Ascending aorta (tissue), 2 donors: Measurements from ENCODE around the gene CSRNP3. TPM values are rescaled to one million over a fixed set of nuclear protein-coding genes. Genes with fewer than 3 reads are reported as not detected.

Experiments used
- DNase-seq, 2 donors: peaks; one replicate each; pipeline ENCODE4 v3.0.0-alpha.2; 2019; ENCODE audit warnings: low spot score in 2 of 2
- H3K27ac ChIP-seq, 2 donors: fragments of 200-600 bp; sonication (generic); one replicate each; pipeline ENCODE4 v1.5.1; 2016 to 2017; ENCODE audit warnings: mild to moderate bottlenecking in 1 of 2
- H3K27me3 ChIP-seq: fragments of 200-600 bp; sonication (generic); one replicate; pipeline ENCODE4 v1.5.1; 2017
- H3K36me3 ChIP-seq, 2 donors: fragments of 200-600 bp; sonication (generic); one replicate each; pipeline ENCODE4 v1.5.1; 2016
- H3K4me1 ChIP-seq, 2 donors: fragments of 200-600 bp; sonication (generic); one replicate each; pipeline ENCODE4 v1.5.1; 2016 to 2017; ENCODE audit warnings: mild to moderate bottlenecking in 1 of 2
- H3K4me3 ChIP-seq, 2 donors: fragments of 200-600 bp; sonication (generic); one replicate each; pipeline ENCODE4 v1.5.1; 2016 to 2017; ENCODE audit warnings: mild to moderate bottlenecking in 1 of 2
- H3K9me3 ChIP-seq, 2 donors: fragments of 200-600 bp; sonication (generic); one replicate each; pipeline ENCODE4 v1.5.1; 2016
- intact Hi-C: fragments of 100-400 bp; cut with DNase I; formaldehyde crosslinking; loops from one replicate; pipeline ENCODE4 v1.15.1; 2023
- total RNA-seq: library from RNA; depleted of rRNA; stranded (reverse); fragments of >200 nt; gene quantifications from one replicate; pipeline ENCODE4 v1.1.0, GENCODE V29; 2016
- TF ChIP-seq, protein P1 (sequence below), 3 experiments: fragments of 200-600 bp in 2 of 3; fragments of 450-650 bp in 1 of 3; sonication (generic) in 2 of 3; IDR thresholded peaks; one replicate each; pipeline ENCODE4 v1.5.1; 2016 to 2019; ENCODE audit warnings: antibody characterized with exemption in 3 of 3, mild to moderate bottlenecking in 1 of 3, moderate library complexity in 1 of 3

The CSRNP3 gene
- total RNA-seq, 1 donor from 2014 or later = 2.8 TPM

GRCh38 chr2:165618806-165619205 is 149.3 kb downstream of the CSRNP3 start:
- Histone ChIP-seq H3K27me3 (no peaks in the 10 kb centered on the region), H3K27ac (no peak overlapping the region), H3K4me1 (peaks cover 0 to 4% of the 10 kb centered on the region in 2 donors), H3K36me3 (no peaks in the 10 kb centered on the region), H3K9me3 (peaks cover 0 to 8% of the 10 kb centered on the region in 2 donors), H3K4me3 (no peak overlapping the region)
- TF ChIP-seq, protein P1, sequence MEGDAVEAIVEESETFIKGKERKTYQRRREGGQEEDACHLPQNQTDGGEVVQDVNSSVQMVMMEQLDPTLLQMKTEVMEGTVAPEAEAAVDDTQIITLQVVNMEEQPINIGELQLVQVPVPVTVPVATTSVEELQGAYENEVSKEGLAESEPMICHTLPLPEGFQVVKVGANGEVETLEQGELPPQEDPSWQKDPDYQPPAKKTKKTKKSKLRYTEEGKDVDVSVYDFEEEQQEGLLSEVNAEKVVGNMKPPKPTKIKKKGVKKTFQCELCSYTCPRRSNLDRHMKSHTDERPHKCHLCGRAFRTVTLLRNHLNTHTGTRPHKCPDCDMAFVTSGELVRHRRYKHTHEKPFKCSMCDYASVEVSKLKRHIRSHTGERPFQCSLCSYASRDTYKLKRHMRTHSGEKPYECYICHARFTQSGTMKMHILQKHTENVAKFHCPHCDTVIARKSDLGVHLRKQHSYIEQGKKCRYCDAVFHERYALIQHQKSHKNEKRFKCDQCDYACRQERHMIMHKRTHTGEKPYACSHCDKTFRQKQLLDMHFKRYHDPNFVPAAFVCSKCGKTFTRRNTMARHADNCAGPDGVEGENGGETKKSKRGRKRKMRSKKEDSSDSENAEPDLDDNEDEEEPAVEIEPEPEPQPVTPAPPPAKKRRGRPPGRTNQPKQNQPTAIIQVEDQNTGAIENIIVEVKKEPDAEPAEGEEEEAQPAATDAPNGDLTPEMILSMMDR (IDR thresholded peaks at IDR 0.05) = no peak
- intact Hi-C loops = no loop called here
- no peak for DNase-seq

- no peaks in the 10 kb centered on the region for H3K27me3 ChIP-seq
- peak overlapping the region in 1 of 2 donors; percentile 50 for H3K27ac ChIP-seq
- peaks cover 0 to 4% of the 10 kb centered on the region in 2 donors for H3K4me1 ChIP-seq
- no peaks in the 10 kb centered on the region for H3K36me3 ChIP-seq
- TF ChIP-seq, protein P1 (IDR thresholded peaks at IDR 0.05) = no peak
- H3K9me3 ChIP-seq = peaks cover 0 to 8% of the 10 kb centered on the region in 2 donors
- H3K4me3 ChIP-seq = peak overlapping the region in 1 of 2 donors; percentile 22
- intact Hi-C loops = no loop called here
- DNase-seq = no peak
Measured at GRCh38 chr2:165621086-165621560, 151.6 kb downstream of the CSRNP3 start.

DNA sequence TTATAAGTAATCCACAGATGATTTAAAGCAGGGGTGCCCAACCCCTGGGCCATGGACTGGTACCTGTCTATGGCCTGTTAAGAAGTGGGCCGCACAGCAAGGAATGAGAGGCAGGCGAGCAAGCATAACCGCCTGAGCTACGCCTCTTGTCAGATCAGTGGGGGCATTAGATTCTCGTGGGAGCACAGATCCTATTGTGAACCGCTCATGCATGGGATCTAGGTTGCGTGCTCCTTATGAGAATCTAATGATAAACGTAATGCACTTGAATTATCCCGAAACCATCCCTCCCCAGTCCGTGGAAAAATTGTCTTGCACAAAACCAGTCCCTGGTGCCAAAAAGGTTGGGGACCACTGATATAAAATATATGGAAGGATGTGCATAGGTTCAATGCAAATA is 153.7 kb downstream of the CSRNP3 start:
- Histone ChIP-seq H3K36me3 (no peaks in the 10 kb centered on the region), H3K4me1 (peaks cover 0 to 4% of the 10 kb centered on the region in 2 donors), H3K9me3 (no peaks in the 10 kb centered on the region), H3K27me3 (no peaks in the 10 kb centered on the region), H3K27ac (no peak overlapping the region), H3K4me3 (no peak overlapping the region)
- TF ChIP-seq, protein P1 (IDR thresholded peaks at IDR 0.05) = no peak
- intact Hi-C loops = no loop called here
- DNase-seq = no peak

- Histone ChIP-seq H3K36me3 (no peaks in the 10 kb centered on the region), H3K27ac (no peak overlapping the region), H3K4me1 (peaks cover 0 to 4% of the 10 kb centered on the region in 2 donors), H3K9me3 (no peaks in the 10 kb centered on the region), H3K4me3 (no peak overlapping the region), H3K27me3 (no peaks in the 10 kb centered on the region)
- no peak for DNase-seq
- TF ChIP-seq, protein P1 (IDR thresholded peaks at IDR 0.05) = no peak
- intact Hi-C loops = no loop called here
Measured at GRCh38 chr2:165623783-165624469, 154.4 kb downstream of the CSRNP3 start.

DNA sequence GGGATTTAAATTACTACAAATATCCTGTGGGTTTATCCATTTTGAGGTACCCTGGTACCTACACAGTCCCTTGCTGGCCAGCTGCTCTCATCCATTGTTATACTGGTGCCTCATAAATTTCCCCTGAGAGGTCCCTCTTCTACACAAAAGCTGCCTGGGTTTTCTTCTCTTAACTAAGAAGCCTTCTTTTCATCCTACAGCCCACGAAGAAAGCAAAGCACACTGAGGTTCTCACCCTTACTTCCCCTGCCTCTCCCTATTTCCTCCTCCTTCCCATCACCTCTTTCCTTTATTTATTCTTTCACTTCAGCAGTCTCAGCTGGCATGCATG is 154.9 kb downstream of the CSRNP3 start:
- intact Hi-C loops = no loop called here
- Histone ChIP-seq H3K9me3 (no peaks in the 10 kb centered on the region), H3K27me3 (no peaks in the 10 kb centered on the region), H3K4me3 (no peak overlapping the region), H3K36me3 (no peaks in the 10 kb centered on the region), H3K27ac (no peak overlapping the region), H3K4me1 (peaks cover 0 to 4% of the 10 kb centered on the region in 2 donors)
- TF ChIP-seq, protein P1 (IDR thresholded peaks at IDR 0.05) = no peak
- DNase-seq = no peak
